Epidermal melanocyte (primary cell): ENCODE data around the gene UNC79.

Source experiments
- DNase-seq: peaks from one replicate; pipeline ENCODE4 v3.0.0; 2011; ENCODE audit warnings: low spot score; ENCODE audit not compliant: insufficient read length

UNC79 gene

DNA sequence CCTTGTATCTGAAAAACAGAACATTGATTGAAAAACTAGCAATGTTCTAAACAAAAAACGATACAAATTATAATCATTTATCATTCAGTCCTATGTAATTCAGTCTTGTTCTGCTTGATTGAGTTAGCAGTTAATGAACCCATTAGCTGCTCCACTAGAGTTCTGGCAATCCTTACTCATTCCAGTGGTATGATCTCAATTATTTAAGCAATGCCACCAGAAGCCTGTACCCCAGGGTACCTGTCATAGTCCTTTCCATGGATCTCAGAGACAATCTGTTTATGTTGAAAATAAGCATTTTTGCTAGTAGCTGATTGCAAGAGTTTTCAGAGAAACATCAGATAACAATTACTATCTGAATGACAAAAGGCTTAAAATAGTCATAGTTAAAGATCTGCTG lies 115.9 kb downstream of the UNC79 start:
- no peak for DNase-seq

GRCh38 chr14:93548102-93548843 lies 117.5 kb downstream of the UNC79 start:
- no peak for DNase-seq

DNA sequence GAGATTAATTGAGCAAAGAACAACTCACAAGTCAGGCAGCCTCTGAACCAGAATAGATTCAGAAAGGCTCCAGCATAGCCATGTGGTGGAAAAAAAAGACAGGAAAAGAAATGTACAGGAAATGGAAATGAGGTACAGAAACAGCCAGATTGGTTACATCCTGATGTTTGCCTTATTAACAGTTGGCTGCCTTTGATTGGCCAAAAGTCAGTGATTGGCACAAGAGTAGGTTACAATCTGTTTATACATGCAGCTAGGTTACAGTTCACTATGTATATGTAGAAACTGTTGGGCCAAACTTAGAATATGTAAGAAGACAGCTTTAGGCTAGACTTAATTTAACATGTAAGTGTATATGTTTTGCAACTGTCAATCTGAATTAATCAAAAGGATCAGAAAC lies 118.9 kb downstream of the UNC79 start:
- no peak for DNase-seq

DNA sequence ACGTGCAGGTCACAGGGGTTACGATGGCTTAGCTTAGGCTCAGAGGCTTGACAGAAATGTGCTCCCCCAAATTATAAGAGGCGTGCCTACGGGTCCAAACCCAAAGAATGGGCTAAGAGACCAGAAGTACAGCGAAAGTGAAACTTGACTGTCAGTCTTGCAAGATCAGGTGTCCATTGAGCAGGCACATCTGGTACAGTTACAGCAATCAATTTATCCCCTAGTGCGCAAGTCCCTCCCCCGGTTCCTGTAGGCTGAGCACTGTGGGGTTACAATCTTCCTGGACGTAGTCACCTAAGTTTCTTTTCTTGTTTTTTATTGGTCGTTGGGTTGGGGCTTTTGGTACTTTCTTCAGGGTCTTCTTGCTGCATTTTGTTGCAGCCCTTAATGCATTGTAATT lies 134.2 kb downstream of the UNC79 start:
- DNase-seq = no peak

DNA sequence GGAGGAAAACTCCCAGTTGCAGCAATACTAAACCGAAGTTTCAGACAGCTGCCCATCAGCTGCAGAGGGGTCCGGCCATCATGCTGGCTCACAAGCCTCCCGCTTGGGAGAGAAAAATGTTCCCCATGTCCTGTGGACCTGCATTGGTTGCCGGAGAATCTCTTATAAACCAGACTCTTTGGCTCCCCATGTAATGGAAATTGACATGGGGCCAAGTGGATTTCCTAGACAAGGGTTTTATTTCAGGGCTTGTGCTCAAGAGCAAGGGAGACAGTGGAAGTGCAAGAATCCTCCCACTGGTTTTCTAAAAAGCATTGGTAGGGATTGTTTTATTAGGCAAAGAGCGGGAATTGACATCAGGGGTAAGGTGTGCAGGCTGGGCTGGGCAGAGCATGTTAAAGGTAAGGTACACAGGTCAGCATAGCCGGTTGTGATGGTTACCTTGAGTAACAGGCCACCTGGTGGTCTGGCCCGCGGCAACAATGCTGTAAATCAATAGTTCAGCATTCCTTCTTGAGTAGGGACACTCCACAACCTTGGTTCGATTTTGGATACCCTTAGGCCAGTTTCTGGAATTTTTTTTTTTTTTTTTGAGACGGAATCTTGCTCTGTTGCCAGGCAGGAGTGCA lies 135.4 kb downstream of the UNC79 start:
- no peak for DNase-seq

- DNase-seq = no peak
These were observed 140.5 kb downstream of the UNC79 start for GRCh38 chr14:93571275-93571674.

- no peak for DNase-seq
These were observed 148.4 kb downstream of the UNC79 start for GRCh38 chr14:93579178-93579577.

- no peak for DNase-seq
These were observed 151.8 kb downstream of the UNC79 start for GRCh38 chr14:93582516-93582915.

GRCh38 chr14:93587330-93587729 lies 156.6 kb downstream of the UNC79 start:
- DNase-seq = no peak

DNA sequence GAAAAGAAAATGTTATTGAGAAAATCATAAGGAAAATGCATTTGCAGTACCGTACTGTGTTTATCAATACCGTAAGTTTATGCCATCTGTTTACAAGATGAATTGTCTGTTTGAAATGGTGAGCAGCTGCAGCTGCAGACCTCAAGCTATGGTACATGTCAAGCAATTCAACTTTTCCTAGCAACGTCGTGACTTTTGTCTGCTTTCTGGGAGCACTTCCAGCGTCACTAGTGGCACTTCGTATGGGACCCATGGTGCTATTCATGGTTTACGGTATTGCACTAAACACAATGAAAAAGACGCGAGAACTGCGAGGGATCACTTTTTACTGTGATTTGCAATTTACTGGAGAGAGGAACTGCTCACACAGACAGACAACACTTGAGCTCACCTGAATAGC lies 160.8 kb downstream of the UNC79 start:
- no peak for DNase-seq

DNA sequence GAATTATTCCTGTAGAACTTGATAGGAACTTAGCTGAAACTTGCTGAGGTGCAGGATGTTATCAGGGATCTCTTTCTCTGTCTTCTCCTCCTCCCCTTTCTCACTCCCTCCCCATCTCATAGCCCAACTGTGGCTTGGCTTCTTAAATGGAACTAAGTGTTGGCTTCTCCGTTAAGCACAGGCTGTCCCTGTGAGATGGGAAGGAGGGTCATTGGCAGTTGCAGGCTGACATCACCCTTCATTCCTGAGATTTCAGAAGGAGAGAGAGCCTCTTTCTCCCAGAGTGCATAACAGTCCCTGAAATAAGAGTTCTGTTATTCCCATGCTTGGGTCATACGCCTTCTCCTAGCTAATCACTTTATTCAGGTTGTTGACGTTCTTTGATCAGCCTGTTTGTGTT lies 162.0 kb downstream of the UNC79 start:
- no peak for DNase-seq

GRCh38 chr14:93606091-93606490 lies 175.4 kb downstream of the UNC79 start:
- no peak for DNase-seq

- DNase-seq = no peak
These were observed 188.5 kb downstream of the UNC79 start for GRCh38 chr14:93619176-93619793.

GRCh38 chr14:93628048-93628447 lies 197.3 kb downstream of the UNC79 start:
- DNase-seq = no peak

DNA sequence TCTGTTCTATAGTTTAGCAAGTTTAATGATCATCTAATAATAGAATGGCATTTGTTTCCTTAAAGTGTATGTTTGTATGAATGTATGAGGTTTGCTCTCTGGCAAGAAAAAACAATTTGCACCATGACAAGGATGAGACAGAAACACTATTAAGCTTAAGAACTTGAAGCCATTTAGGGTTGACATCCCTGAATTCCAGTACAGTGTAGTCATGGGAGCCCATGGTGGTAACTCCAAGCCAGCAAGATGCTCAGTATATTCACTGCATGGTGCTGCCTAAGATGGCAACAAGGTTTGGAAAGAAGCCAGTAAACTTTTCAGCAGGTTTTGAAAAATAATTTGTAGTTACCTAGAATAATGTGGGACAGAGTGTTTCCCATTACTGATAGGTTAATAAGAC lies 198.9 kb downstream of the UNC79 start:
- no peak for DNase-seq

DNA sequence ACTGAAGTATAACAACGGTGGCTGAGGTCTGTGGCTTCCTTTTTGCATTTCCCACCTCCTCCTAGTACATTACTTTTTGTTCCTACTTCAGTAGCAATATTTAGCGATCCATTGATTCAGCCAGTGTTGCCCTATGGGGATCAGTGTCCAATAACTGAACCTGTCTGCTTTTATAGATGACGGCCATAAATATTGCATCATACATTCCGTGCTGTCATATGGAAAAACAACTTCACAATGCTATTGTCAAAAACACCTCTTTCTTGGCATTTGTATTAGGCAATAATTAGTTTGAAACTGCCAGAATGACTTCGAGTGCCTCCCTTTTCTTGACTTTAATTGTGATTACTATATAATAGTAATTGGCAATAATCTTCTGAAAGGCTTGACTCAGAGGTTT lies 208.1 kb downstream of the UNC79 start:
- no peak for DNase-seq

DNA sequence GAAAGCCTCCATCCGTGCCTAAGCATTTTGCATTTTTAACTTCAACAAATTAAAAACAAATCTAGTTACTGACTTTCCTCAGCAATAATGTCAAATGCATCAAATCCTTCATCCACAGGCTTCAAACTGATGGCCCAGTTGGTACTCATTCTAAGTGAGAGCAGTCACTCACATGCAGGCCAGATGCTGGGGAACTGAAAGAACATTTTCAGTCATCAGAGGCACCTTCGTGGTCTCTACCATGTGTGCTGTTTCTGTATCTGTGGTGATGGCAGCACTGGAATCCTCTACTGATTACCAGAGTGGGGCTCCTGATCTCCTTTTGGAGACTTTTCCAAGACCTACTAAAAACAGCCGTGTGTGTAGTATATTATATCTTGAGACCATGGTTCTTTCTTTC lies 212.4 kb downstream of the UNC79 start:
- no peak for DNase-seq

GRCh38 chr14:93643676-93644075 lies 212.9 kb downstream of the UNC79 start:
- no peak for DNase-seq

DNA sequence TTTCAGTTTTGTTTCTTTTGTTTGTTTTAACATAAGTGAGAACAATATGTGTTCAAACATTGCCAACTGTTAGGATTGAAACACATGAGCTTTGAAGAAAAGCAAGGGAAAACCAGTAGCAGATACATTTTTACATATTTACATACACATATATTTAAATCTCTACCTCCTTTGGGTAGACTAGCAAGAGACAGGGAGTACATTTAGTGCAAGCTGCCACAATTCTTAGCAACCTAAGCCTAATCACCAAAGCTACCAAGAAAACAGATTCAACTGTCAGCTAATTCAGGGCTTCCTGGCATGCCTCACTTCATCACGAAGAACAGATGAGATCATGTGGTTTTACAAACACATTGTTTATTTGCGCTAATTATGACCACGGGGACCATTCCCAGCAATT lies 214.5 kb downstream of the UNC79 start:
- no peak for DNase-seq

- no peak for DNase-seq
These were observed 217.9 kb downstream of the UNC79 start for GRCh38 chr14:93648440-93649168.

GRCh38 chr14:93654599-93654998 lies 223.9 kb downstream of the UNC79 start:
- DNase-seq = no peak

GRCh38 chr14:93655078-93655750 lies 224.5 kb downstream of the UNC79 start:
- no peak for DNase-seq
